ENCODE measurements around the gene GMPPB.

GMPPB gene

DNA sequence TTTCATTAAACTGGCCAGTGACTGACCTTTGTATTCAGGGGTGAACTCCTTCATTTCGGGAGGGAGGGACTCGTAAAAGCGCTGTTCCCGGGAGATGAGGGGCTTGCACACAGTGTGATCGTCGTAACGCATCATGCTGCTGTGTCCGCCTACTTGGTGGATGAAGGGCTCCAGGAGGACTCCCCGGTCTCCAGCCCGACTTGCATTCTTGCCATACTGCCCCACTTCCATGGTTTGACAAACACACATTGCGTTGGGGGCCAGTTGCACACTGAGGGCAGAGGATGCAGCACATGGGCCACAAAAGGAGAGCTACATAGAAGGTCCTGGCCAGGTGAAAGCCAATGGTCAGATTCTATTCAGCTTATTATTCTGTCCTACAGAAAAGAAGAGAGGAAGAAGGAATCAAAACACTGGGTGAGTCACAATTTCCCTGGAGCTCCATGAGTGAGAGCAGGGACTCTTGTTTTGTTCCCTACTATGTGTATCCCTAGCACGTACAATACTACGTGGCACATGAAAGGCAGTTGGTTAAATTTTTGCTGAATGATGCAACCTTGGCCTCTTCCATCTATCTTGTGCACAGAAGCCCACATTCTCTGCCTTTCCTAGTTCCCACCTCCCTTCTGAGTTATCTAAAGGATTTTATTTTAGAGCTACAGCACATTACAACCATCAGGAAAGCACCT, 24.2 kb upstream of the GMPPB start:
- in situ Hi-C loops (cut with HindIII; ENCODE audit: low sequenced_read_pairs), result no loop called here
- peak; percentile 87 for DNase-seq (ENCODE audit: low read depth, low spot score)
- H3K4me3 ChIP-seq (ENCODE audit: low read depth, low read length), result no peak overlapping the region
- TF ChIP-seq, protein P1, sequence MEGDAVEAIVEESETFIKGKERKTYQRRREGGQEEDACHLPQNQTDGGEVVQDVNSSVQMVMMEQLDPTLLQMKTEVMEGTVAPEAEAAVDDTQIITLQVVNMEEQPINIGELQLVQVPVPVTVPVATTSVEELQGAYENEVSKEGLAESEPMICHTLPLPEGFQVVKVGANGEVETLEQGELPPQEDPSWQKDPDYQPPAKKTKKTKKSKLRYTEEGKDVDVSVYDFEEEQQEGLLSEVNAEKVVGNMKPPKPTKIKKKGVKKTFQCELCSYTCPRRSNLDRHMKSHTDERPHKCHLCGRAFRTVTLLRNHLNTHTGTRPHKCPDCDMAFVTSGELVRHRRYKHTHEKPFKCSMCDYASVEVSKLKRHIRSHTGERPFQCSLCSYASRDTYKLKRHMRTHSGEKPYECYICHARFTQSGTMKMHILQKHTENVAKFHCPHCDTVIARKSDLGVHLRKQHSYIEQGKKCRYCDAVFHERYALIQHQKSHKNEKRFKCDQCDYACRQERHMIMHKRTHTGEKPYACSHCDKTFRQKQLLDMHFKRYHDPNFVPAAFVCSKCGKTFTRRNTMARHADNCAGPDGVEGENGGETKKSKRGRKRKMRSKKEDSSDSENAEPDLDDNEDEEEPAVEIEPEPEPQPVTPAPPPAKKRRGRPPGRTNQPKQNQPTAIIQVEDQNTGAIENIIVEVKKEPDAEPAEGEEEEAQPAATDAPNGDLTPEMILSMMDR (IDR thresholded peaks at IDR 0.05; ENCODE audit: low read depth, low read length), result no peak

DNA sequence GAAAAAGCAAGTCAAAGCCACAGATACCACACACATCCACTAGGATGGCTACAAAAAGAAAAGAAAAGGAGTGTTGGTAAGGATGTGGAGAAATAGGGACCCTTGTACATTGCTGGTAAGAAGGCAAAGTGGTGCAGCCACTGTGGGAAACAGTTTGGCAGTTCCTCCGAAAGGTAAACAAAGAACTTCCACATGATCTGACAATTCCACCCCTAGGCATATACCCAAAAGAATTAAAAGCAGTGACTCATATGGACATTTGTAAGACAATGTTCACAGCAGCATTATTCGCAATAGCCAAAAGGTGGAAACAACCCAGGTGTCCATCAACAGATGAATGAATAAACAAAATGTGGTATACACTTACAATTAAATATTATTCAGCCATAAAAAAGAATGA, 22.2 kb upstream of the GMPPB start:
- H3K4me3 ChIP-seq (ENCODE audit: low read depth, low read length), result no peak overlapping the region
- in situ Hi-C loops (cut with HindIII; ENCODE audit: low sequenced_read_pairs), result no loop called here
- DNase-seq (ENCODE audit: low read depth, low spot score), result peak; percentile 83
- TF ChIP-seq, protein P1 (IDR thresholded peaks at IDR 0.05; ENCODE audit: low read depth, low read length), result no peak

DNA sequence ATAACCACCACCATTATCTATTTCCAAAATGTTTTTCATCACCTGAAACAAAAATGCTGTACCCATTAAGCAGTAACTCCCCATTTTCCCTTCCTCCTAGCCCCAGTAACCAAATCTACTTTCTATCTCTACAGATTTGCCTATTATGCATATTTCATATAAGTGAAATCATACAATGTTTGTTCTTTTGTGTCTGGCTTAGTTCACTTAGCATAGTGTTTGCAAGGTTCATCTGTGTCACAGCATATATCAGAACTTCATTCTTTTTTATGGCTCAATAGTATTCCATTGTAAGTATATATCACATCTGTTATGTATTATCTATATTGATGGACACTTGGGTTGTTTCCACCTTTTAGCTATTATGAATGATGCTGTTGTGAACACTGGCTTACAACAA, 16.7 kb upstream of the GMPPB start:
- DNase-seq (ENCODE audit: low read depth, low spot score), result no peak

DNA sequence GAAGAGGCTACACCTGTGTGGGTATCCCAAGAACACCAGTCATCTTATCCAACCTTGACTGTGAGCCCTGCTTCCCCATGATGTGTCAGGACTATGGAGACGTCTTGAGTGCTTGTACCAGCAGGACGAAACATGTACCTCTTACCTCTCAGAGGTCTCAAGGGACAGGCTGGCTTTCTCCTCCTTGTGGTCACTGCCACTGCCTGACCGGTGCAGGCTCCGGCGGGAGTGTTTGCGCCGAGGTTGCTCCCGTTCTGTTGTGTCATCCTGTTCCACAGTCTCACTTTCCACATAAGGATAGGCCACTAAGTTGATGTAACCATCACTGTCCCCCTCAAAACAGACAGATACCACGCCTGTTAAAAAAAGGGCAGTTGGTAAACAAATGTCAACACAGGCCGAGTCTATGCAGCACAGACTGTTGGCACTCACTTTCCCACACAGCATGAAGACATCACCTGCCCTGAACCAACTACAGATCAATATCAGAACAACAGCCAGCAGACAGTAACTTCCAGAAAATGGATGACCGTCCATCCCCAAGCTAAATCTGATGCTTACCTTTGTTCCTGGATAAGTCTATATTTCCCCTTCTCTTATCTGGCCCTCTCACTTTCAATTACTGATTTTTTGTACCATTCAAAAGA, 14.4 kb upstream of the GMPPB start:
- in situ Hi-C loops (cut with HindIII; ENCODE audit: low sequenced_read_pairs), result no loop called here
- DNase-seq (ENCODE audit: low read depth, low spot score), result no peak
- no peak overlapping the region for H3K4me3 ChIP-seq (ENCODE audit: low read depth, low read length)
- TF ChIP-seq, protein P1 (IDR thresholded peaks at IDR 0.05; ENCODE audit: low read depth, low read length), result no peak

More for the DNA sequence above, 16.7 kb upstream of the GMPPB start:
- no peak overlapping the region for H3K4me3 ChIP-seq (ENCODE audit: low read depth, low read length)
- in situ Hi-C loops (cut with HindIII; ENCODE audit: low sequenced_read_pairs), result no loop called here
- TF ChIP-seq, protein P1 (IDR thresholded peaks at IDR 0.05; ENCODE audit: low read depth, low read length), result no peak

DNA sequence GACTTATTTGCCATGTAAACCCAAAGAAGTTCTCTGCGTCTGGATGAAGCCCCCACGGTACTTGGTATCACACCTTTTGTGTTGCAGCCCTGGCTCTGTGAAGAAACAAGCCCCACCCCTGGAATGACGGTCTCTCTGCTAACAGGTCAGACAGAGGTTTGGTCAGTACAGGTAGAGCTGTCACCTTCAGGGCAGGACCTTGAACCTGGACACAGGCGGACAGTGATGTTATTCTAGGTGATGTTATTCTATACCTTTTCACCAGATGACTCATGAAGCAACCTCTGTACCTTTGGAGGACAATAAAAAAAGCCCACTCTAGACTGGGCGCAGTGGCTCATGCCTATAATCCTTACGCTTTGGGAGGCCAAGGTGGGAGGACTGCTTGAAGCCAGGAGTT, 11.0 kb upstream of the GMPPB start:
- TF ChIP-seq, protein P1 (IDR thresholded peaks at IDR 0.05; ENCODE audit: low read depth, low read length), result no peak
- no peak overlapping the region for H3K4me3 ChIP-seq (ENCODE audit: low read depth, low read length)
- in situ Hi-C loops (cut with HindIII; ENCODE audit: low sequenced_read_pairs), result no loop called here
- no peak for DNase-seq (ENCODE audit: low read depth, low spot score)

DNA sequence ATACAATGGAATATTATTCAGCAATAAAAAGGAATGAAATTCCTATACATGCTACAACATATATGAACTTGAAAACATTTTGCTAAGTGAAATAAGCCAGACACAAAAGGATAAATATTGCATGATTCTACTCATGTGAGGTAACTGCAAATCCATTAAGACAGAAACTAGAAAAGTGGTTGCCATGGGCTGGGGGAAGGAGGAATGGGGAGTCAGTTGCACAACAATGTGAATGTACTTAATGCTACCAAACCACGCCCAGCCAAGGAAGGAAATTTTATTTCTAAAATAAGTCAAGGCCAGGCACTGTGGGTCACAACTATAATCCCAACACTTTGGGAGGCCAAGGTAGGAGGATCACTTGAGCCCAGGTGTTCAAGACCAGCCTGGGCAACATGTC, 9.8 kb upstream of the GMPPB start:
- no peak overlapping the region for H3K4me3 ChIP-seq (ENCODE audit: low read depth, low read length)
- DNase-seq (ENCODE audit: low read depth, low spot score), result no peak
- TF ChIP-seq, protein P1 (IDR thresholded peaks at IDR 0.05; ENCODE audit: low read depth, low read length), result no peak
- in situ Hi-C loops (cut with HindIII; ENCODE audit: low sequenced_read_pairs), result no loop called here

All from astrocyte of the spinal cord (primary cell).